Esophagus muscularis mucosa (tissue), 2 donors: ENCODE data around the gene ZNF239.
"Not testable (repeated sequence)": the region's sequence is repeated elsewhere in the genome, so short reads cannot be mapped to it uniquely, and the experiment has no call there.

Experiments
- POLR2A ChIP-seq: fragments of 450-650 bp; IDR thresholded peaks from one replicate; pipeline ENCODE4 v1.6.1; 2017; ENCODE audit warnings: antibody characterized with exemption, moderate library complexity, mild to moderate bottlenecking, low read depth
- POLR2AphosphoS5 ChIP-seq, 2 donors: sonication (generic); formaldehyde crosslinking; IDR thresholded peaks; one replicate each; pipeline ENCODE4 v1.6.1; 2017; ENCODE audit warnings: antibody characterized with exemption in 2 of 2

- TF ChIP-seq POLR2AphosphoS5 (IDR thresholded peaks at IDR 0.05); POLR2A: not testable (repeated sequence)
Observed at GRCh38 chr10:43543746-43544145, 30.7 kb downstream of the ZNF239 start.
